Activated T-cell treated with anti-CD3 and anti-CD28 coated beads, Interleukin-2, amount 50 U/mL, for 1 hour (primary cell): ENCODE data around the gene MTNR1A.

Experiments used
- DNase-seq: peaks from one replicate; pipeline ENCODE4 v3.0.0-alpha.2; 2020

The MTNR1A gene

DNA sequence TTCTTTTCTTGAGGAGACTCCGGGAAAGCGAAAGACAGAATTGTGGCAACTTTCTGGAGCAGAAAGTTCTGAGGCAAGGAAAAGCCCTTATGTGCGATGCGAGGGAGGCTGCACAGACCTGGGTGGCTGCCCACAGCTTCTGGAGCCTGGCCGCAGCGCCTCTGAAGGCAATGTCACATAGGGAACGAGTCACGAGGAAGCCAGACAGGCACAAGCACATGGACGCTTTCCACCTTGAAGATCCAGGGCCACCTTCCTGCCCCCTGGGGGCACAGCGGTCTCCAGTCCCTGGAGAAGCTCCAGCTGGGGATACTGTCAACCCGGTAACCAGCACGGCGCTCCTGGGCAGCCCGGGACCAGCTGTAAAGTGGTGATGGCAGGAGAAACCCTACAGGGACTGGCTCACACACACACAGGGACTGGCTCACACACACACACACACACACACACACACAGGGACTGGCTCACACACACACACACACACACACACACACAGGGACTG, 69.8 kb downstream of the MTNR1A start:
- no peak for DNase-seq

DNA sequence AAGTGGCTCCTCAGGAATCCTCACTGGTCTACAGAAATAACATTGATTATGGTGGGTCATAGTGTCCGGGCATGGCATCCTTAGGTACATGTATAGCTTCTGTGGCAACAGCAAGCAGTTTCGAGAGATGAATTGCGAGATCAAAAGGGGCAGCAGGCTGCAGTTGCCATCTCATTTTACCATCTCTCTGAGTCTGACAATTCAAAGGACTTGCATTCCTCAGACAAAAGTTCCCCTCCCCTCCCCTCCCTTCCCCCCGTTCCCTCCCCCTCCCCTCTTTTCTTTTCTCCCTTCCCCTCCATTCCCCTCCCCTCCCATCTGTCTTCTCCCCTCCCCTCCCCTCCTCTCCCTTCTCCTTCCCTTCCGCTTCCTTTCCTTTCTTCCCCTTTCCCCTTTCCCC, 70.2 kb downstream of the MTNR1A start:
- no peak for DNase-seq

DNA sequence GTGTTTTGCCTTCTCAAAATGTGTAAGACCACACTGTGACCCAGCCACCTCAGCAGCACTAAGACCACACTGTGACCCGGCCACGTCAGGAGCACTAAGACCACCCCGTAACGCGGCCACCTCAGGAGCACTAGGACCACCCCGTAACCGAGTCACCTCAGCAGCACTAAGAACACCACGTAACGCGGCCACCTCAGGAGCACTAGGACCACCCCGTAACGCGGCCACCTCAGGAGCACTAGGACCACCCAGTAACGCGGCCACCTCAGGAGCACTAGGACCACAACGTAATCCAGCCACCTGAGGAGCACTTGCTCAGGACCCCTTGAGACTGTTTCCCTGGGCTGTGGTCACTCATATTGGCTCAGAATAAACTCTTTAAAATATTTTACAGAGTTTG, 71.7 kb downstream of the MTNR1A start:
- no peak for DNase-seq
